ENCODE measurements around the gene ATG14.
A peak's percentile ranks its signal among the peaks of the same experiment; 100 is the strongest.
"Not testable (repeated sequence)": the region's sequence is repeated elsewhere in the genome, so short reads cannot be mapped to it uniquely, and the experiment has no call there.

The ATG14 gene, protein sequence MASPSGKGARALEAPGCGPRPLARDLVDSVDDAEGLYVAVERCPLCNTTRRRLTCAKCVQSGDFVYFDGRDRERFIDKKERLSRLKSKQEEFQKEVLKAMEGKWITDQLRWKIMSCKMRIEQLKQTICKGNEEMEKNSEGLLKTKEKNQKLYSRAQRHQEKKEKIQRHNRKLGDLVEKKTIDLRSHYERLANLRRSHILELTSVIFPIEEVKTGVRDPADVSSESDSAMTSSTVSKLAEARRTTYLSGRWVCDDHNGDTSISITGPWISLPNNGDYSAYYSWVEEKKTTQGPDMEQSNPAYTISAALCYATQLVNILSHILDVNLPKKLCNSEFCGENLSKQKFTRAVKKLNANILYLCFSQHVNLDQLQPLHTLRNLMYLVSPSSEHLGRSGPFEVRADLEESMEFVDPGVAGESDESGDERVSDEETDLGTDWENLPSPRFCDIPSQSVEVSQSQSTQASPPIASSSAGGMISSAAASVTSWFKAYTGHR

DNA sequence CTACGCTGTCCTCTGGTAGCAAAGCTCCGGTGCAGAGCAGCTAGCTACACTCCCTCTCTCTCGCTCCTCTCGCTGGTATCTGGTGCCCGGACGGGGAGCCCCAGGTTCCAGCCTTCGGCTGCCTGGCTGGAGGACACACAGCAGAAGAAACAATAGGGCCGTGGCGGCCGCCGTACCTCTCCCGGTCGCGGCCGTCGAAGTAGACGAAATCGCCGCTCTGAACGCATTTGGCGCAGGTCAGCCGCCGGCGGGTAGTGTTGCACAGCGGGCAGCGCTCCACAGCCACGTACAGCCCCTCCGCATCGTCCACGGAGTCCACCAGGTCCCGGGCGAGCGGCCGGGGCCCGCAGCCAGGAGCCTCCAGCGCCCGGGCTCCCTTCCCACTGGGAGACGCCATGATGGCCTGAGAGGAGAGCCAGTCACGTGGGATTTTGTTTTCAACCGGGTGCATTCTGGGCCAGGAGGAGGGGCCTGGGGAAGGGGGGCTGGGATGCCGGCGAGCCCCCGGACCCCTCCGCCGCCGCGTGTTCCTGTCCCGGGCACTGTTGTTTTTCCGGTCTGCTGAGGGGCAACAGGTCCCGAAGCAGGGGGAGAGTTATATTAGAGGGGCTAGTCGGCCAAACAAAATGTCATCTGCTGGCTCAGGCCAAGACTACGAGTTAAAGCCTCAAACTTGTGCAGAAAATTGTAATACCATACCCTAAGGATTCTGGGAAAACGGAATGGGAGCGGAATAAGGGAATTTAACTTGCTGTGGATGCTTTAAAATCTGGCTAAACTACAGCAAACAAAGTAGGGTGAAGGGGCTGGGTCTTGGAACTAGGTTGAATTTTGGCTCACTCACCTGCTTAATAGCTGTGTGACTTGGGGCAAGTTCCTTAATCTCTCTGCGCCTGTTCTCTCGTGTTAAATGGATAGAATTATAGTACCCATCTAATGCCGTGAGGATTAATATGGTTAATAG, at the start of gene ATG14:
ATG14 (minus strand) TSS at position 405 of the 964 bp plus-strand sequence; CDS start at position 397, 8 bp downstream.
- peak; percentile 94 for DNase-seq

DNA sequence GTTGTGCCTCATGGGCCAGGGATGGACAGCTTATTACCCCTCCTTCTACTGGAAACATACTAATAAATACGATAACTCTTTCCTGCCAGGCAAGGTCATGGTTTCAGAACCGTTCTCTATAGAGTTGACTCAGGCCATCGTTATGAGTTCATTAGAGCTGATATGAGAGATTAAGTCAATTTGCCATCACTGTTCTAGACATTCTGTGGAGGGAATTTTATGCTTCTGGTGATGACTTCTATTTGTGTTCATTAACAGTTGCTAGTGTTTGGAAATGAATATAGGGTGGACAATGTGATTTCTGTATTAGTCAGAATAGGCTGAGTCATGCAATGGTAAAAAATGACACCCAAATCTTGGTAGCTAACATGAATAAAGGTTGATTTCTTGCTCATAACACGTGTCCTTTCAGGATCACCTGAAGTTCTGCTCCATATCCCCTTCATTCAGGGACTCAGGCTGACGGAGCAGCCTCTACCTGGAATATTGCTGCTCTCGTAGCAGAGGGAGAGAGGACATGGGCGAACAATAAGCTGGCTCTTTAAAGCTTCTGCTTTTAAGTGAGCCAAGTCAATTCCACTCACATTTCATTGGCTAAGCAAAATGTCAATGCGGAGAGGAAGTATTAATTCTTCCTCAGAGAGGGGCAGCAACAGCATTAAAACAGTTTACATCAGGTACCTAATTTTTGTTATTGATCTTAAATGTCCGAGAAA, 47.3 kb upstream of the ATG14 start:
- DNase-seq = no peak

GRCh38 chr14:55457496-55457895, 45.9 kb upstream of the ATG14 start:
- no peak for DNase-seq

GRCh38 chr14:55456411-55456810, 44.8 kb upstream of the ATG14 start:
- DNase-seq = not testable (repeated sequence)

DNA sequence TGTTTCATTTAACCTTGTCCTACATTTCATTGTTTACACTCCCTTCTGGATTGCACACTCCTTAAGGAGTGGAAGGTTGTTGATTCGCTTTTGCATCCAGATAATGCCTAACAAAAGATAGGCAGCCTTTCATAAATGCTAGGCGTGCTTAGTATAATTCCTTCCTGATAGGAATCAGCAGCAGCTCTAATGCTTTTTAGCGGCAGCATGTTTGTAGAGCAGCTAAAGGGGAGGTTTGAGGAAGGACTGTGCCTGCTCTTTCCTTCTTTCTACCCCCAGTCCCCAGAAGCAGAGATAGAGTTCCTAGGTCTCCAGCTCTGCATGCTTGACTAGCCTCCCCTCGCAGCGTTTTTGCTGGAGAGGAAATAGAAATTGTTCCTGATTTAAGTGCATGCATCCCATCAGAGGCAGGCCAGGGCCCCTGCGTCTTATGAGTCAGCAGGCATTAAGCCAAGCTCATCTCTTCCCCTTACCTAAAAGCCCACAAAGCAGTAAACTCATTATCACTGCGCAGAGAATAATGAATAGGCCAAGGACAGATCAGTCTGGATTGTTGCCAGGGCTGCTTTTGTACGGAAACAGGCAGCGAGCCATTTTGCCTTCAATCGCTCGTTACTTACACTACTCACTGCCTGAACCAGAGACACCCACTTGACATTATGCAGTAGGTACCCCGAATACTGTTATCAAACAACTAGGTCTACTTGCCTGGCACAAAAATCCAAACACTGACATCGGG, 42.8 kb upstream of the ATG14 start:
- peak; percentile 42 for DNase-seq

- no peak for DNase-seq
Measured at GRCh38 chr14:55451950-55452349, 40.3 kb upstream of the ATG14 start.

- DNase-seq = no peak
Measured at GRCh38 chr14:55451398-55451797, 39.8 kb upstream of the ATG14 start.

DNA sequence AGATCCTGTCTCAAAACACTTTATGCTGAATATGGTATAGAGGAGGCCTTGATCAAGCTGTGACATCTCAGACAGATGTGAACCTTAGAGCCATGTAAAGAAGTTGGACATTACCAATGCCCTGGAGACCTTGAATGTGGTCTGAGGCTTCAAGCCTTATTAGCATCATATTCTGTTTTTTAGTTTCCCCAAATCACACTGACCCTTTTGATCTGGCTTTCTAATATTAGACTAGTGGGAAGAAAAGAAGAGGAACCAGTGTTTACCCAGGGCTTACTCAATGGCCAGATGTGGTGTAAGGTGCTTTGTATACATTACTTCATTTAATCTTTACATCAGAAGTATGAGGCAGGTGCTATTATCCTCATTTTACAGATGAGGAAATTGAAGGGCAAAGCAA, 39.4 kb upstream of the ATG14 start:
- no peak for DNase-seq

GRCh38 chr14:55450539-55450938, 38.9 kb upstream of the ATG14 start:
- no peak for DNase-seq

GRCh38 chr14:55450124-55450523, 38.5 kb upstream of the ATG14 start:
- DNase-seq = no peak

- DNase-seq = no peak
Measured at GRCh38 chr14:55449116-55449515, 37.5 kb upstream of the ATG14 start.

DNA sequence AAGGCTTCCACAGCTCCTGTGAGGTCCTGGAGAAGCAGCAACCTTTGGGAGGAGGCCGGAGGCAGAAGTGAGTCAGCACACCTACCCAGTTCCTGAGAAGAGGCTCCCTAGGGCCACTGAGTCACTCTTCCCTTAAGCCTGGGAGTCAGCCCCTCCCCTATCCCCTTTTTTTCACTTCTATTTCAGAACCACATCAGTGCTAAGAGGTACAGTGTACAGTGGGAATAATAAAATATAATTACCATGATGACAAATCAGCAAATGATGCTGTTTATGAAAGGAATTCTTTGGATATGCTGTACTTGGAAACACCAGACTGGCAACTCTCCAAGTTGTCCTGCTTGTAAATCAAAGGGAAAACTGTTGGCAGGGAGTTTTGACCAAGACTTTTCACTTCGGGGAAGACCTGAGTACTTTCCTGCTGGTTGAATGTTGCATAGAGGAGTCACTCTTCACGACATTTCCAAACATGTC, 36.5 kb upstream of the ATG14 start:
- no peak for DNase-seq

DNA sequence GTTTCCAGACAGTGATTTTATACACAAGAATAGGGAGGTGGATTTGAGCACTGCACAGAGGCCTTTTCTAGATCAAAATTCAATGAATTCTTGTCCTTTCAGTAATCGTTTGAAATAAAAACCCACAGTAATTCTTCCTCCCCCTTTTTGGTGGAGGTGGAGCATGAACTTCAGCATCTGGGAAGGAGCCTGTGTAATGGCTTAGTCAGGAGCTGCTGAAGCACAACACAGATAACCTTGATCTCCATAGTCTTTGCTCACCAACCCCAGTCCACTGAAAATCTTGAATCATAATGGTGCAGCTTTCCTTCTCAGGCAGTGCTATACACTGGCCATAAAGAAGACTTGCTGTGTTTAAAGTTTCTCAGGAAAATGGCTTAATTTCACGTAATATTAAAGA, 35.2 kb upstream of the ATG14 start:
- no peak for DNase-seq

DNA sequence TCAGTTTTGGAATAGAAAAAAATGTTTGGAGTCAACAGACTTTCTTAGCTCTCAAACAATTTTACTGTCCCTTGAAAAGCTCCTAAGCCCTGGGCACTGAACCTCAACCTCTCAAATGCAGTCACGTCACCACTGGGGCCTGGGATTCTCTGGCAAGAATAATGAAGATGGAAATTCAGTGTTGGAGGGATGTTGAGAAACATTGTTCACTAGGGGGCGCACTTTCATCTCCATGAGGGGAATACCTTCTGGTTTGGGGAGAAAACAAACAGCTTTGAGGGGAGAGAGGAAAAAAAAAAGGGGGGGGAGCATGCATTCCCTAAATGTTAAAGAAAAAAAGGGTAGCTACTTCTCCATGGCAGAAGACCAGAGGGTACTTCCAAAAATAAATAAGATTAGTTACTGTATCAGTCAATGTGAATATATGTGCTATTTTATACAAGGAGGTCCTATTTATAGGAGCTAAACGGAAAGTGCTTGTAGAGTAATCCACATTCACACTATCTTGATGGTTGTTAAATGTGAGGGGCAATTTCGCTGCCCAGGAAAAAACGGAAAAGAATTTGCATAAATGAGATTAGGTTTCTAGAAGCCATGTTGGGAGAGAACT, 34.6 kb upstream of the ATG14 start:
- DNase-seq = peak; percentile 54

- no peak for DNase-seq
Measured at GRCh38 chr14:55441286-55441685, 29.7 kb upstream of the ATG14 start.

DNA sequence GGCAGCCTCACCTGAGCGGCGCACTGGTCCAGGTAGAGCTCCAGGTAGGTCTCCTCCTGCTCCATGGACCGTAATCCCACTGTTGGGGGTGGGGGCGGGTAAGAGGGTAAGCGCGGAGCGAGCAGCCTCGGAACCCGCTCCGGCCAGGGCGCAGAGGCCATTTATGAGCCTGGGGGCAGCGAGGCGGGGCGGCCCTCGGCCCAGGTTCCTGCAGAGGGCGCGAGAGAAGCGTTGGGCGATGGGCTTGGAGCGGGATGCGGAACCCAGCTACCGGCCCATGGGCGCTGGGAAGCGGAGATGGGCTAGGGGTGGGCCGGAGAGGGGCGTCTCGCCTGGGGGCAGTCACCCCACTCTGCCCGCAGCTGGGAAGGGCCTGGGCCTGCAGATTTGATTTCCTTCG, 28.8 kb upstream of the ATG14 start, which contains the start of gene TBPL2:
TBPL2 (minus strand) TSS at position 232 of the 400 bp plus-strand sequence; CDS start at position 65, 167 bp downstream.
- no peak for DNase-seq

- peak; percentile 29 for DNase-seq
Measured at GRCh38 chr14:55438066-55438683, 26.5 kb upstream of the ATG14 start.

DNA sequence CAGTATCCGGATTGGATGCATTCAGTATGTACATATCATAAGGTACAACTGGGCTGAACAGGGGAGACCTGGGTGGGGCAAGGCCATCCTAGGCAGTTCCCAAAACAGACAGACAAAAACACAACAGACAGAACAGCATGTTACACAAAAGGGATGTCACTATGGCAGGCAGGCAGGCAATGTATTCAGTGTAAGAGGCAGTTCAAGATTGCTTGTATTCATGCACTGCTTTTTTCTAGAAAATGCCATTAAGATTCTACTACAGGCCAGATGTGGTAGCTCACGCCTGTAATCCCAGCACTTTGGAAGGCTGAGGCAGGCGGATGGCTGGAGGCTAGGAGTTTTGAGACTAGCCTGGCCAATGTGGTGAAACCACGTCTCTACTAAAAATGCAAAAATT, 25.3 kb upstream of the ATG14 start:
- no peak for DNase-seq

- DNase-seq = no peak
Measured at GRCh38 chr14:55436519-55436918, 24.9 kb upstream of the ATG14 start.

GRCh38 chr14:55434805-55435174, 23.2 kb upstream of the ATG14 start:
- no peak for DNase-seq
